Measurements from ENCODE around the gene SNRPE. TPM values are rescaled to one million over a fixed set of nuclear protein-coding genes. Genes with fewer than 3 reads are reported as not detected.

SNRPE gene
- total and polyA plus RNA-seq, 2 experiments from 2014 or later: 27.6 to 233 TPM

- Histone ChIP-seq H3K27ac (peak overlapping the region; percentile 64), H3K4me3 (peak overlapping the region; percentile 12; the same call in 1 of the 2 replicates), H3K79me2 (ENCODE audit: insufficient read depth) (no peaks in the 10 kb centered on the region), H4K20me1 (ENCODE audit: insufficient read depth) (no peaks in the 10 kb centered on the region), H3K36me3 (ENCODE audit: low read depth) (no peaks in the 10 kb centered on the region), H3K4me1 (ENCODE audit: insufficient read depth) (peaks cover 27% of the 10 kb centered on the region), H3K9ac (0 out of 2 replicates have a peak overlapping the region, but pooled peaks have one; percentile 5), H3F3A (ENCODE audit: insufficient read depth) (peaks cover 24% of the 10 kb centered on the region), H3K9me3 (ENCODE audit: low read depth) (no peaks in the 10 kb centered on the region), H2AFZ (no peak overlapping the region), H3K9me2 (ENCODE audit: insufficient read depth) (no peaks in the 10 kb centered on the region), H3K4me2 (ENCODE audit: unreplicated experiment) (peak overlapping the region; percentile 69), H3K27me3 (replicated peaks; ENCODE audit: insufficient read depth) (no peaks in the 10 kb centered on the region)
- 0 to 1% methylated on average over 2 of the region's 2 CpGs for WGBS, 2 experiments (ENCODE audit: low coverage in 1 of 2, low lambda C conversion rate in 2 of 2, missing lambda C conversion rate in 2 of 2)
- TF ChIP-seq EZH2 (IDR thresholded peaks at IDR 0.05; ENCODE audit: insufficient read depth, poor library complexity, severe bottlenecking) (no peak), EZH2phosphoT487 (IDR thresholded peaks at IDR 0.05; ENCODE audit: insufficient read depth, low read depth) (no peak)
- peak; percentile 94 for DNase-seq
- in situ Hi-C loops (cut with MboI): no loop called here
These were observed 45.5 kb downstream of the SNRPE start for GRCh38 chr1:203906932-203907331.

- H3F3A ChIP-seq (ENCODE audit: insufficient read depth): peaks cover 24% of the 10 kb centered on the region
- no peaks in the 10 kb centered on the region for H3K36me3 ChIP-seq (ENCODE audit: low read depth)
- no peaks in the 10 kb centered on the region for H3K9me2 ChIP-seq (ENCODE audit: insufficient read depth)
- no peaks in the 10 kb centered on the region for H3K9me3 ChIP-seq (ENCODE audit: low read depth)
- no peaks in the 10 kb centered on the region for H3K27me3 ChIP-seq (replicated peaks; ENCODE audit: insufficient read depth)
- H3K4me1 ChIP-seq (ENCODE audit: insufficient read depth): peaks cover 31% of the 10 kb centered on the region
- no peaks in the 10 kb centered on the region for H4K20me1 ChIP-seq (ENCODE audit: insufficient read depth)
- in situ Hi-C loops (cut with MboI): no loop called here
- no peak for TF ChIP-seq EZH2 (IDR thresholded peaks at IDR 0.05; ENCODE audit: insufficient read depth, poor library complexity, severe bottlenecking)
- no peak for TF ChIP-seq EZH2phosphoT487 (IDR thresholded peaks at IDR 0.05; ENCODE audit: insufficient read depth, low read depth)
- WGBS, 2 experiments (ENCODE audit: low coverage in 1 of 2, low lambda C conversion rate in 2 of 2, missing lambda C conversion rate in 2 of 2): 38 to 73% methylated on average over 1 to 5 of the region's 5 CpGs
- peak overlapping the region; percentile 64; the same call in 1 of the 2 replicates for H3K27ac ChIP-seq
- H3K4me3 ChIP-seq: no peak overlapping the region
- H2AFZ ChIP-seq: no peak overlapping the region
- no peak overlapping the region for H3K9ac ChIP-seq
- peak; percentile 17 for DNase-seq
- no peak overlapping the region for H3K4me2 ChIP-seq (ENCODE audit: unreplicated experiment)
- H3K79me2 ChIP-seq (ENCODE audit: insufficient read depth): no peaks in the 10 kb centered on the region
These were observed 46.5 kb downstream of the SNRPE start for GRCh38 chr1:203907901-203908300.

- no peaks in the 10 kb centered on the region for H3K27me3 ChIP-seq (replicated peaks; ENCODE audit: insufficient read depth)
- H3K36me3 ChIP-seq (ENCODE audit: low read depth): no peaks in the 10 kb centered on the region
- DNase-seq: peak; percentile 44
- no peak overlapping the region for H3K4me3 ChIP-seq
- WGBS, 2 experiments (ENCODE audit: low coverage in 1 of 2, low lambda C conversion rate in 2 of 2, missing lambda C conversion rate in 2 of 2): 74 to 75% methylated on average over 5 of the region's 5 CpGs
- H3K9me2 ChIP-seq (ENCODE audit: insufficient read depth): no peaks in the 10 kb centered on the region
- H3K9ac ChIP-seq: no peak overlapping the region
- H4K20me1 ChIP-seq (ENCODE audit: insufficient read depth): no peaks in the 10 kb centered on the region
- in situ Hi-C loops (cut with MboI): no loop called here
- TF ChIP-seq EZH2phosphoT487 (IDR thresholded peaks at IDR 0.05; ENCODE audit: insufficient read depth, low read depth) (no peak), EZH2 (IDR thresholded peaks at IDR 0.05; ENCODE audit: insufficient read depth, poor library complexity, severe bottlenecking) (no peak)
- peaks cover 26% of the 10 kb centered on the region for H3F3A ChIP-seq (ENCODE audit: insufficient read depth)
- no peak overlapping the region for H2AFZ ChIP-seq
- H3K79me2 ChIP-seq (ENCODE audit: insufficient read depth): no peaks in the 10 kb centered on the region
- H3K4me2 ChIP-seq (ENCODE audit: unreplicated experiment): peak overlapping the region; percentile 18
- no peaks in the 10 kb centered on the region for H3K9me3 ChIP-seq (ENCODE audit: low read depth)
- H3K4me1 ChIP-seq (ENCODE audit: insufficient read depth): peaks cover 28% of the 10 kb centered on the region
- no peak overlapping the region for H3K27ac ChIP-seq
These were observed 50.4 kb downstream of the SNRPE start for GRCh38 chr1:203911806-203912205.

GRCh38 chr1:203913073-203913521 lies 51.7 kb downstream of the SNRPE start:
- Histone ChIP-seq H2AFZ (no peak overlapping the region), H3F3A (ENCODE audit: insufficient read depth) (peaks cover 17% of the 10 kb centered on the region), H3K4me1 (ENCODE audit: insufficient read depth) (peaks cover 18% of the 10 kb centered on the region), H3K36me3 (ENCODE audit: low read depth) (no peaks in the 10 kb centered on the region), H3K4me3 (no peak overlapping the region), H3K27ac (no peak overlapping the region), H3K27me3 (replicated peaks; ENCODE audit: insufficient read depth) (no peaks in the 10 kb centered on the region), H3K9ac (no peak overlapping the region), H4K20me1 (ENCODE audit: insufficient read depth) (no peaks in the 10 kb centered on the region), H3K9me2 (ENCODE audit: insufficient read depth) (no peaks in the 10 kb centered on the region), H3K79me2 (ENCODE audit: insufficient read depth) (no peaks in the 10 kb centered on the region), H3K9me3 (ENCODE audit: low read depth) (no peaks in the 10 kb centered on the region), H3K4me2 (ENCODE audit: unreplicated experiment) (no peak overlapping the region)
- no peak for DNase-seq
- in situ Hi-C loops (cut with MboI): no loop called here
- no peak for TF ChIP-seq EZH2 (IDR thresholded peaks at IDR 0.05; ENCODE audit: insufficient read depth, poor library complexity, severe bottlenecking)
- TF ChIP-seq EZH2phosphoT487 (IDR thresholded peaks at IDR 0.05; ENCODE audit: insufficient read depth, low read depth): no peak
- WGBS, 2 experiments (ENCODE audit: low coverage in 1 of 2, low lambda C conversion rate in 2 of 2, missing lambda C conversion rate in 2 of 2): 43 to 45% methylated on average over 3 of the region's 3 CpGs

GRCh38 chr1:203914292-203914691 lies 52.9 kb downstream of the SNRPE start:
- in situ Hi-C loops (cut with MboI): no loop called here
- Histone ChIP-seq H3K4me1 (ENCODE audit: insufficient read depth) (peaks cover 18% of the 10 kb centered on the region), H3K27me3 (replicated peaks; ENCODE audit: insufficient read depth) (no peaks in the 10 kb centered on the region), H3K9me3 (ENCODE audit: low read depth) (no peaks in the 10 kb centered on the region), H3K9ac (no peak overlapping the region), H3F3A (ENCODE audit: insufficient read depth) (peaks cover 17% of the 10 kb centered on the region), H3K4me2 (ENCODE audit: unreplicated experiment) (no peak overlapping the region), H3K4me3 (no peak overlapping the region), H4K20me1 (ENCODE audit: insufficient read depth) (no peaks in the 10 kb centered on the region), H3K36me3 (ENCODE audit: low read depth) (no peaks in the 10 kb centered on the region), H2AFZ (no peak overlapping the region), H3K27ac (no peak overlapping the region), H3K79me2 (ENCODE audit: insufficient read depth) (no peaks in the 10 kb centered on the region), H3K9me2 (ENCODE audit: insufficient read depth) (no peaks in the 10 kb centered on the region)
- TF ChIP-seq EZH2 (IDR thresholded peaks at IDR 0.05; ENCODE audit: insufficient read depth, poor library complexity, severe bottlenecking) (no peak), EZH2phosphoT487 (IDR thresholded peaks at IDR 0.05; ENCODE audit: insufficient read depth, low read depth) (no peak)
- DNase-seq: no peak
- WGBS, 2 experiments (ENCODE audit: low coverage in 1 of 2, low lambda C conversion rate in 2 of 2, missing lambda C conversion rate in 2 of 2): 61 to 65% methylated on average over 3 of the region's 3 CpGs
